Measurements from ENCODE around the gene PTPN14. TPM values are rescaled to one million over a fixed set of nuclear protein-coding genes. Genes with fewer than 3 reads are reported as not detected.
"Not testable (repeated sequence)": the region's sequence is repeated elsewhere in the genome, so short reads cannot be mapped to it uniquely, and the experiment has no call there.

PTPN14 gene
- polyA plus RNA-seq, 4 donors: 0.45 to 6.1 (median 3.2) TPM

DNA sequence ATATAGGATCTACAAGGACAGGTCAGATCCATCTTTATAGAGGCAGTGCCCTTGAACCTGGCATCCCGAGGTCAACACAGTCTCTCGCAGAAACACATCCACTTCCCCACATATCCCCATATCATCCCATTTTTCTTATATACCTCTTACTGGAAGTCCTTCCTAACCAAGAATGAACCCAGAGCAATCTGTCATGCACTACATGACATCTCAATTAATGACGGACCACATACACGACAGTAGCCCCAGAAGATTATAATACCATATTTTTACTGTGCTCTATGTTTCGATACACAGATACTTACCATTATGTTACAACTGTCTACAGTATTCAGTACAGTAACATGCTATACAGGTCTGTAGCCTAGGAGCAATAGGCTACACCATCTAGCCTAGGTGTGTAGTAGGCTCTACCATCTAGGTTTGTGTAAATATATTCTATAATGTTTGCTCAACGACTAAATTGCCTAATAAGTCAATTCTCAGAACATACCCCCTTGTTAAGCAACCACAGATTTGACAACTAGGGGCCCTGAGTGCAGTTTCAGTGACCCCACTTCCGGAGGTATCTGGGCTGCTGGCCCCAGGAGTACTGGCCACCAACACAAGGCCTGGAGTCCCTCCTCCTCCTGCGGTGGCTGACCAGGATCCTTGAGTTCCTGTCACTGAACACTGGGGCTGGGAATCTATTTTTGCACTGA, 28.1 kb downstream of the PTPN14 start:
- 87 to 90% (median 89%) methylated on average over 8 of the region's 8 CpGs for WGBS, 3 donors
- H3K27me3 ChIP-seq (ENCODE audit: control insufficient read depth in 3 of 3, insufficient read depth in 3 of 3, low read length in 3 of 3): no peaks in the 10 kb centered on the region
- H3K27ac ChIP-seq (ENCODE audit: low read depth in 1 of 3, low read length in 2 of 3): no peak overlapping the region
- no peak for FAIRE-seq
- H3K4me1 ChIP-seq (ENCODE audit: control insufficient read depth in 3 of 3, insufficient read depth in 2 of 3, low read depth in 1 of 3, low read length in 2 of 3): no peaks in the 10 kb centered on the region
- DNase-seq: no peak
- no peaks in the 10 kb centered on the region for H3K36me3 ChIP-seq (ENCODE audit: control insufficient read depth in 3 of 3, insufficient read depth in 2 of 3, low read depth in 1 of 3, low read length in 3 of 3)
- no peaks in the 10 kb centered on the region for H3K9me3 ChIP-seq (ENCODE audit: control insufficient read depth in 2 of 2, insufficient read depth in 1 of 2, low read depth in 1 of 2, low read length in 1 of 2)
- no peak overlapping the region for H3K4me3 ChIP-seq (ENCODE audit: low read depth in 1 of 3, low read length in 3 of 3)

GRCh38 chr1:214521458-214521857, 29.9 kb downstream of the PTPN14 start:
- H3K36me3 ChIP-seq (ENCODE audit: control insufficient read depth in 3 of 3, insufficient read depth in 2 of 3, low read depth in 1 of 3, low read length in 3 of 3); H3K27ac ChIP-seq (ENCODE audit: low read depth in 1 of 3, low read length in 2 of 3); H3K4me3 ChIP-seq (ENCODE audit: low read depth in 1 of 3, low read length in 3 of 3); DNase-seq; H3K27me3 ChIP-seq (ENCODE audit: control insufficient read depth in 3 of 3, insufficient read depth in 3 of 3, low read length in 3 of 3); FAIRE-seq; H3K4me1 ChIP-seq (ENCODE audit: control insufficient read depth in 3 of 3, insufficient read depth in 2 of 3, low read depth in 1 of 3, low read length in 2 of 3); H3K9me3 ChIP-seq (ENCODE audit: control insufficient read depth in 2 of 2, insufficient read depth in 1 of 2, low read depth in 1 of 2, low read length in 1 of 2): not testable (repeated sequence)
- whole genome bisulfite sequencing, 3 donors: 95 to 97% (median 96%) methylated on average over 9 of the region's 9 CpGs

DNA sequence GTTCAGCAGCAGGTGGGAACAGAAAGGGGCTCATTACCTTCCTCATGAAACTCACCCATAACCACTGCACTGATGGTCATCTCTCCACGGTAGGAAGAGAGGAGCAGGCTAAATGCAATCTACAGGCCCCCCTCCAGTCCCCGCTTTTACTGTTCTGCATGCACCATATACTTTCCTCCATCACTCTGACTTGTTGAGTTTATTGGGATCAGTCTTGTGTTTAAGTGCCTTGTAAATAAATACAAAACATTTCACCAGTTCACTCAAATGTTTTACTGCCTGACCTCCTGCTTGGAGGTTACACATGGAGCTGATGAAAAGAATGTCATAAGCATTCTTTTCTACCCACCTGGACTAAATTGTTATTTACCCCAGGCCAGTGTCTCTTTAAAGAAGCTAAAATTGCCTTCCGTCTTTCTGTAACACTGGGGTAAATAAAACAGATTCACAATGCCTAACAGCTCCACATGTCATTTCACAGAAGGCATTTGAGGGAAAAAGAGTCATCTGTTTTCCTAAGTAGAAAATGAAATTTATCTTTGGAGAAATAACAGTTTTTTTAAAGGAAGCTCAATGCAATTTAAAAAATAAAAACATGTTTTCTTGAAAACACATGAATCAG, 30.7 kb downstream of the PTPN14 start:
- no peaks in the 10 kb centered on the region for H3K27me3 ChIP-seq (ENCODE audit: control insufficient read depth in 3 of 3, insufficient read depth in 3 of 3, low read length in 3 of 3)
- no peak for FAIRE-seq
- WGBS, 3 donors: 82 to 93% (median 84%) methylated on average over 3 of the region's 3 CpGs
- no peak overlapping the region for H3K27ac ChIP-seq (ENCODE audit: low read depth in 1 of 3, low read length in 2 of 3)
- no peaks in the 10 kb centered on the region for H3K36me3 ChIP-seq (ENCODE audit: control insufficient read depth in 3 of 3, insufficient read depth in 2 of 3, low read depth in 1 of 3, low read length in 3 of 3)
- H3K4me1 ChIP-seq (ENCODE audit: control insufficient read depth in 3 of 3, insufficient read depth in 2 of 3, low read depth in 1 of 3, low read length in 2 of 3): peaks cover 0 to 15% (median 0%) of the 10 kb centered on the region in 3 donors
- DNase-seq: no peak
- no peaks in the 10 kb centered on the region for H3K9me3 ChIP-seq (ENCODE audit: control insufficient read depth in 2 of 2, insufficient read depth in 1 of 2, low read depth in 1 of 2, low read length in 1 of 2)
- H3K4me3 ChIP-seq (ENCODE audit: low read depth in 1 of 3, low read length in 3 of 3): no peak overlapping the region

- Histone ChIP-seq H3K4me3 (ENCODE audit: low read depth in 1 of 3, low read length in 3 of 3) (no peak overlapping the region), H3K27me3 (ENCODE audit: control insufficient read depth in 3 of 3, insufficient read depth in 3 of 3, low read length in 3 of 3) (peaks cover 0 to 1% (median 0%) of the 10 kb centered on the region in 3 donors), H3K4me1 (ENCODE audit: control insufficient read depth in 3 of 3, insufficient read depth in 2 of 3, low read depth in 1 of 3, low read length in 2 of 3) (peaks cover 0 to 15% (median 5%) of the 10 kb centered on the region in 3 donors), H3K27ac (ENCODE audit: low read depth in 1 of 3, low read length in 2 of 3) (no peak overlapping the region), H3K36me3 (ENCODE audit: control insufficient read depth in 3 of 3, insufficient read depth in 2 of 3, low read depth in 1 of 3, low read length in 3 of 3) (no peaks in the 10 kb centered on the region), H3K9me3 (ENCODE audit: control insufficient read depth in 2 of 2, insufficient read depth in 1 of 2, low read depth in 1 of 2, low read length in 1 of 2) (no peaks in the 10 kb centered on the region)
- DNase-seq (no peak), FAIRE-seq (no peak)
Observed at GRCh38 chr1:214518361-214518760, 33.0 kb downstream of the PTPN14 start.

- Histone ChIP-seq H3K4me3 (ENCODE audit: low read depth in 1 of 3, low read length in 3 of 3) (no peak overlapping the region), H3K27ac (ENCODE audit: low read depth in 1 of 3, low read length in 2 of 3) (peak overlapping the region in 1 of 3 donors; percentile 62), H3K9me3 (ENCODE audit: control insufficient read depth in 2 of 2, insufficient read depth in 1 of 2, low read depth in 1 of 2, low read length in 1 of 2) (no peaks in the 10 kb centered on the region), H3K27me3 (ENCODE audit: control insufficient read depth in 3 of 3, insufficient read depth in 3 of 3, low read length in 3 of 3) (peaks cover 0 to 1% (median 0%) of the 10 kb centered on the region in 3 donors), H3K36me3 (ENCODE audit: control insufficient read depth in 3 of 3, insufficient read depth in 2 of 3, low read depth in 1 of 3, low read length in 3 of 3) (no peaks in the 10 kb centered on the region), H3K4me1 (ENCODE audit: control insufficient read depth in 3 of 3, insufficient read depth in 2 of 3, low read depth in 1 of 3, low read length in 2 of 3) (peaks cover 0 to 15% (median 5%) of the 10 kb centered on the region in 3 donors)
- DNase-seq: peak; percentile 47 to 51
- 41 to 68% (median 52%) methylated on average over 6 of the region's 6 CpGs for WGBS, 3 donors
- FAIRE-seq: no peak
Observed at GRCh38 chr1:214516434-214517326, 34.7 kb downstream of the PTPN14 start.

DNA sequence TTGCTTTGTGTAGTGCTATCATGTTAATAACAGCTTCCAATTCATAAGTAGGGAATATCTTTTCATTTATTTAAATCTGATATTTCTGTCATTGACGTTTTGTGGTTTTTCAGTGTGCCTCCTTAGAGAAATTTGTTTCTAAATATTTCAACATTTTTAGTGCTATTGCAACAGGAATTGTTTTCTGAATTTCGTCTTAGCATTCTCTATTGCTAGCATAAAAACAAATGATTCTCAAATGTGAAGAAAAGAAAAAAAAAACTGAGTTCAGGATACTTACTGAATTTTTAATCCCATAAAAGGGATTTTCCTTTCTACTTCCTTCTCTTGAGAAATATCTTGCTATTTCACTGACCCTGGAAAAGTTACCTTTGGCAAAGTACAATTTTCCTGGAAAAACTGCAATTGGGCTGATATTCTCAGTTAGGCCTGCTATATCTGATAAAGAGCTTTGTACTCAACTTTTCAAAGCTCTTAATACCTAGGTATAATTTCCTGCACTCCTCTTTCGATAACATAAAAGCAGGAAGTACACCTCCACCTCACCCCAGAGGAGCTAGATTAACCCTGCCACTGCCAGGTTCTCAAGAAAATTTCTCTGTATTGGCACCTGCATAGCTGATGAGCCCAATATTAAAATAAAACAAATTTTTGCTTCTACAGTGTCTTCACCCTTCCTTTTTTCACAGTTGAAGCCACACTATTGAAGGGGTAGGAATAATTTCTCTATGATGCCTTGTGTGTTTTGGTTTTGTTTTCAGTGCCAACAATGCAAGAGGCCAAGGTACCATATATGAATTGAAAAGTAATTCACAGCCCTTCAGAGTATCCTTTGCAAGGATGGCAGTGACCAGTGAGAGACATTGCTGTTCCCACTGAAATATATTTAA, 35.6 kb downstream of the PTPN14 start:
- 30 to 48% (median 40%) methylated on average over 3 of the region's 3 CpGs for WGBS, 3 donors
- no peak for FAIRE-seq
- Histone ChIP-seq H3K27ac (ENCODE audit: low read depth in 1 of 3, low read length in 2 of 3) (peak overlapping the region in 1 of 3 donors; percentile 62), H3K9me3 (ENCODE audit: control insufficient read depth in 2 of 2, insufficient read depth in 1 of 2, low read depth in 1 of 2, low read length in 1 of 2) (no peaks in the 10 kb centered on the region), H3K4me3 (ENCODE audit: low read depth in 1 of 3, low read length in 3 of 3) (no peak overlapping the region), H3K36me3 (ENCODE audit: control insufficient read depth in 3 of 3, insufficient read depth in 2 of 3, low read depth in 1 of 3, low read length in 3 of 3) (no peaks in the 10 kb centered on the region), H3K27me3 (ENCODE audit: control insufficient read depth in 3 of 3, insufficient read depth in 3 of 3, low read length in 3 of 3) (peaks cover 0 to 1% (median 0%) of the 10 kb centered on the region in 3 donors), H3K4me1 (ENCODE audit: control insufficient read depth in 3 of 3, insufficient read depth in 2 of 3, low read depth in 1 of 3, low read length in 2 of 3) (peaks cover 0 to 15% (median 5%) of the 10 kb centered on the region in 3 donors)
- DNase-seq: peak; percentile 47 to 50

GRCh38 chr1:214514819-214515383, 36.5 kb downstream of the PTPN14 start:
- Histone ChIP-seq H3K9me3 (ENCODE audit: control insufficient read depth in 2 of 2, insufficient read depth in 1 of 2, low read depth in 1 of 2, low read length in 1 of 2) (no peaks in the 10 kb centered on the region), H3K36me3 (ENCODE audit: control insufficient read depth in 3 of 3, insufficient read depth in 2 of 3, low read depth in 1 of 3, low read length in 3 of 3) (no peaks in the 10 kb centered on the region), H3K4me3 (ENCODE audit: low read depth in 1 of 3, low read length in 3 of 3) (no peak overlapping the region), H3K4me1 (ENCODE audit: control insufficient read depth in 3 of 3, insufficient read depth in 2 of 3, low read depth in 1 of 3, low read length in 2 of 3) (peaks cover 0 to 15% (median 5%) of the 10 kb centered on the region in 3 donors), H3K27ac (ENCODE audit: low read depth in 1 of 3, low read length in 2 of 3) (no peak overlapping the region), H3K27me3 (ENCODE audit: control insufficient read depth in 3 of 3, insufficient read depth in 3 of 3, low read length in 3 of 3) (peaks cover 0 to 1% (median 0%) of the 10 kb centered on the region in 3 donors)
- DNase-seq (no peak), FAIRE-seq (no peak)
- WGBS, 3 donors: 71 to 87% (median 76%) methylated on average over 8 of the region's 8 CpGs

All from small intestine (tissue), 7 donors.